Measurements from ENCODE around the gene GRIK3. TPM values are rescaled to one million over a fixed set of nuclear protein-coding genes. Genes with fewer than 3 reads are reported as not detected.

Gene GRIK3
- total and polyA plus RNA-seq, 4 donors = 0.03 to 0.08 (median 0.05) TPM; not detected in 1

DNA sequence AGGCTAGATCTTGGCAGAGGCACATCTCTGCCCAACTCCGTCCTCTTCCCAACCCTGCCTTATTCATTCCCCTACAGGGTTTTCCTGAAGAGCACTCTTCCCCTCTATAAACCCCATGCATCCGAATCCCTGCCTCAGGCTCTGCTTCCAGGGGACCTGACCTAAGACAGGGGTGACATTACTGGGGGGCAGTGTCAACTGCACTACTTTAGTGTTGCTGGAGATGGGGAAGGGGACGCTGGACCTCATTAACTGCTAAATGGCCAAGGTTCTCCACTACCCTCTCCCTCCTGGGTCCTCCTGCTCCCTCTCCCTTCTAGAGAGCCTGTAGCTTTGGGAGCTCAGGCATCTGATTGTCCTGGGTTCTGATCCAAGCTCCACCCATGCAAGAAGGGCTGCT, 126.2 kb downstream of the GRIK3 start (continued):
- TF ChIP-seq HNF4G (IDR thresholded peaks at IDR 0.05) (no peak), SP1 (IDR thresholded peaks at IDR 0.05) (no peak), FOXA2 (IDR thresholded peaks at IDR 0.05) (no peak), EGR1 (IDR thresholded peaks at IDR 0.05; ENCODE audit: low read depth in 2 of 2) (no peak), RAD21 (IDR thresholded peaks at IDR 0.05) (no peak)
- TF ChIP-seq, protein P1, sequence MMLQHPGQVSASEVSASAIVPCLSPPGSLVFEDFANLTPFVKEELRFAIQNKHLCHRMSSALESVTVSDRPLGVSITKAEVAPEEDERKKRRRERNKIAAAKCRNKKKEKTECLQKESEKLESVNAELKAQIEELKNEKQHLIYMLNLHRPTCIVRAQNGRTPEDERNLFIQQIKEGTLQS (IDR thresholded peaks at IDR 0.05) = no peak
- TF ChIP-seq, protein P2, sequence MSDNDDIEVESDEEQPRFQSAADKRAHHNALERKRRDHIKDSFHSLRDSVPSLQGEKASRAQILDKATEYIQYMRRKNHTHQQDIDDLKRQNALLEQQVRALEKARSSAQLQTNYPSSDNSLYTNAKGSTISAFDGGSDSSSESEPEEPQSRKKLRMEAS (IDR thresholded peaks at IDR 0.05) = no peak

DNA sequence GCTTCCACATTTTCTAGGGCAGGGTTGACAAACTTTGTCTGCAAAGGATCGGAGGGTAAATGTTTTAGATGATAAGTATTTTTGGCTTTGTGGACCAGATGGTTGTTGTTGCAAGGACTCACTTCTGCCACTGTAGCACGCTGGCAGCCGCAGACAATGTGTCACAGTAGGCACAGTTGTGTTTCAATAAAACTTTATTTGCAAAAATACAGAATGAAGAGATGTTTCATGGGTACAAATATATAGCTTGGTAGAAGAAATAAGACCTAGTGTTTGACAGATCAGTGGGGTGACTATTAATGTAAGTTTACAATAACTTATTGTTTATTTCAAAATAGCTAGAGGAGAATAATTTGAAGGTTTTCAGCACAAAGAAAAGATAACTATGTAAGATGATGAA, 127.8 kb downstream of the GRIK3 start:
- no peak for TF ChIP-seq TAF1 (conservative IDR thresholded peaks at IDR 0.05)
- TF ChIP-seq FOXA2 (IDR thresholded peaks at IDR 0.05) = no peak
- no peak for TF ChIP-seq JUND (IDR thresholded peaks at IDR 0.05)
- TF ChIP-seq RAD21 (IDR thresholded peaks at IDR 0.05) = no peak
- no peak for TF ChIP-seq HNF4G (IDR thresholded peaks at IDR 0.05)
- TF ChIP-seq GABPA (IDR thresholded peaks at IDR 0.05 in 1 of 2, conservative IDR thresholded peaks at IDR 0.05 in 1 of 2) = no peak
- TF ChIP-seq, protein P3, sequence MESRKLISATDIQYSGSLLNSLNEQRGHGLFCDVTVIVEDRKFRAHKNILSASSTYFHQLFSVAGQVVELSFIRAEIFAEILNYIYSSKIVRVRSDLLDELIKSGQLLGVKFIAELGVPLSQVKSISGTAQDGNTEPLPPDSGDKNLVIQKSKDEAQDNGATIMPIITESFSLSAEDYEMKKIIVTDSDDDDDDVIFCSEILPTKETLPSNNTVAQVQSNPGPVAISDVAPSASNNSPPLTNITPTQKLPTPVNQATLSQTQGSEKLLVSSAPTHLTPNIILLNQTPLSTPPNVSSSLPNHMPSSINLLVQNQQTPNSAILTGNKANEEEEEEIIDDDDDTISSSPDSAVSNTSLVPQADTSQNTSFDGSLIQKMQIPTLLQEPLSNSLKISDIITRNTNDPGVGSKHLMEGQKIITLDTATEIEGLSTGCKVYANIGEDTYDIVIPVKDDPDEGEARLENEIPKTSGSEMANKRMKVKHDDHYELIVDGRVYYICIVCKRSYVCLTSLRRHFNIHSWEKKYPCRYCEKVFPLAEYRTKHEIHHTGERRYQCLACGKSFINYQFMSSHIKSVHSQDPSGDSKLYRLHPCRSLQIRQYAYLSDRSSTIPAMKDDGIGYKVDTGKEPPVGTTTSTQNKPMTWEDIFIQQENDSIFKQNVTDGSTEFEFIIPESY (IDR thresholded peaks at IDR 0.05) = no peak
- TF ChIP-seq, protein P4, sequence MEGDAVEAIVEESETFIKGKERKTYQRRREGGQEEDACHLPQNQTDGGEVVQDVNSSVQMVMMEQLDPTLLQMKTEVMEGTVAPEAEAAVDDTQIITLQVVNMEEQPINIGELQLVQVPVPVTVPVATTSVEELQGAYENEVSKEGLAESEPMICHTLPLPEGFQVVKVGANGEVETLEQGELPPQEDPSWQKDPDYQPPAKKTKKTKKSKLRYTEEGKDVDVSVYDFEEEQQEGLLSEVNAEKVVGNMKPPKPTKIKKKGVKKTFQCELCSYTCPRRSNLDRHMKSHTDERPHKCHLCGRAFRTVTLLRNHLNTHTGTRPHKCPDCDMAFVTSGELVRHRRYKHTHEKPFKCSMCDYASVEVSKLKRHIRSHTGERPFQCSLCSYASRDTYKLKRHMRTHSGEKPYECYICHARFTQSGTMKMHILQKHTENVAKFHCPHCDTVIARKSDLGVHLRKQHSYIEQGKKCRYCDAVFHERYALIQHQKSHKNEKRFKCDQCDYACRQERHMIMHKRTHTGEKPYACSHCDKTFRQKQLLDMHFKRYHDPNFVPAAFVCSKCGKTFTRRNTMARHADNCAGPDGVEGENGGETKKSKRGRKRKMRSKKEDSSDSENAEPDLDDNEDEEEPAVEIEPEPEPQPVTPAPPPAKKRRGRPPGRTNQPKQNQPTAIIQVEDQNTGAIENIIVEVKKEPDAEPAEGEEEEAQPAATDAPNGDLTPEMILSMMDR (IDR thresholded peaks at IDR 0.05; ENCODE audit: low read depth, low read length, missing input control) = no peak
- TF ChIP-seq FOXA1 (IDR thresholded peaks at IDR 0.05) = no peak
- no peak for TF ChIP-seq HNF4A (conservative IDR thresholded peaks at IDR 0.05)
- no peak for TF ChIP-seq EGR1 (IDR thresholded peaks at IDR 0.05; ENCODE audit: low read depth in 2 of 2)
- TF ChIP-seq, protein P1 (IDR thresholded peaks at IDR 0.05) = no peak
- TF ChIP-seq NR2F2 (IDR thresholded peaks at IDR 0.05) = no peak
- TF ChIP-seq, protein P5, sequence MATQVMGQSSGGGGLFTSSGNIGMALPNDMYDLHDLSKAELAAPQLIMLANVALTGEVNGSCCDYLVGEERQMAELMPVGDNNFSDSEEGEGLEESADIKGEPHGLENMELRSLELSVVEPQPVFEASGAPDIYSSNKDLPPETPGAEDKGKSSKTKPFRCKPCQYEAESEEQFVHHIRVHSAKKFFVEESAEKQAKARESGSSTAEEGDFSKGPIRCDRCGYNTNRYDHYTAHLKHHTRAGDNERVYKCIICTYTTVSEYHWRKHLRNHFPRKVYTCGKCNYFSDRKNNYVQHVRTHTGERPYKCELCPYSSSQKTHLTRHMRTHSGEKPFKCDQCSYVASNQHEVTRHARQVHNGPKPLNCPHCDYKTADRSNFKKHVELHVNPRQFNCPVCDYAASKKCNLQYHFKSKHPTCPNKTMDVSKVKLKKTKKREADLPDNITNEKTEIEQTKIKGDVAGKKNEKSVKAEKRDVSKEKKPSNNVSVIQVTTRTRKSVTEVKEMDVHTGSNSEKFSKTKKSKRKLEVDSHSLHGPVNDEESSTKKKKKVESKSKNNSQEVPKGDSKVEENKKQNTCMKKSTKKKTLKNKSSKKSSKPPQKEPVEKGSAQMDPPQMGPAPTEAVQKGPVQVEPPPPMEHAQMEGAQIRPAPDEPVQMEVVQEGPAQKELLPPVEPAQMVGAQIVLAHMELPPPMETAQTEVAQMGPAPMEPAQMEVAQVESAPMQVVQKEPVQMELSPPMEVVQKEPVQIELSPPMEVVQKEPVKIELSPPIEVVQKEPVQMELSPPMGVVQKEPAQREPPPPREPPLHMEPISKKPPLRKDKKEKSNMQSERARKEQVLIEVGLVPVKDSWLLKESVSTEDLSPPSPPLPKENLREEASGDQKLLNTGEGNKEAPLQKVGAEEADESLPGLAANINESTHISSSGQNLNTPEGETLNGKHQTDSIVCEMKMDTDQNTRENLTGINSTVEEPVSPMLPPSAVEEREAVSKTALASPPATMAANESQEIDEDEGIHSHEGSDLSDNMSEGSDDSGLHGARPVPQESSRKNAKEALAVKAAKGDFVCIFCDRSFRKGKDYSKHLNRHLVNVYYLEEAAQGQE (IDR thresholded peaks at IDR 0.05) = no peak
- TF ChIP-seq, protein P2 (IDR thresholded peaks at IDR 0.05) = no peak
- no peak for TF ChIP-seq SP1 (IDR thresholded peaks at IDR 0.05)
- TF ChIP-seq RXRA (IDR thresholded peaks at IDR 0.05) = no peak
- Histone ChIP-seq H3K9me3 (ENCODE audit: control insufficient read depth in 4 of 4, low read length in 3 of 4) (peaks cover 0 to under 1% (median 0%) of the 10 kb centered on the region in 4 donors), H3K27me3 (ENCODE audit: control insufficient read depth in 4 of 4, insufficient read depth in 4 of 4, low read length in 3 of 4) (no peaks in the 10 kb centered on the region), H3K4me3 (ENCODE audit: low read depth in 1 of 3, low read length in 3 of 3) (no peak overlapping the region), H3K36me3 (ENCODE audit: control insufficient read depth in 4 of 4, insufficient read depth in 3 of 4, low read depth in 1 of 4, low read length in 3 of 4) (no peaks in the 10 kb centered on the region), H3K9ac (ENCODE audit: low read depth in 1 of 2, low read length in 2 of 2) (no peak overlapping the region), H3K27ac (ENCODE audit: low read depth in 1 of 2, low read length in 2 of 2) (no peak overlapping the region), H3K4me1 (ENCODE audit: control insufficient read depth in 4 of 4, insufficient read depth in 4 of 4, low read length in 3 of 4) (no peaks in the 10 kb centered on the region)
- DNase-seq (ENCODE audit: low spot score) = no peak
- 73% methylated on average over 3 of the region's 3 CpGs for WGBS

Data from liver (tissue), 9 donors.